Measurements from ENCODE around the gene TENM4. TPM values are rescaled to one million over a fixed set of nuclear protein-coding genes. Genes with fewer than 3 reads are reported as not detected.

TENM4 gene
- total RNA-seq, 2 experiments from 2014 or later: not detected

GRCh38 chr11:79066456-79067351 lies 374.1 kb downstream of the TENM4 start:
- POLR2A ChIA-PET: no interaction called here
- CTCF ChIA-PET: no interaction called here
- no peak overlapping the region for H3K27ac Mint-ChIP-seq
- H3K27me3 Mint-ChIP-seq (ENCODE audit: low read depth): peaks cover 7% of the 10 kb centered on the region
- DNase-seq: no peak
- H3K4me1 Mint-ChIP-seq (ENCODE audit: low read depth): no peaks in the 10 kb centered on the region
- no peaks in the 10 kb centered on the region for H3K36me3 Mint-ChIP-seq (ENCODE audit: low read depth)
- H3K4me3 Mint-ChIP-seq: no peak overlapping the region
- ATAC-seq: no peak
- no peaks in the 10 kb centered on the region for H3K9me3 Mint-ChIP-seq (ENCODE audit: insufficient read depth)

GRCh38 chr11:79062814-79063762 lies 377.7 kb downstream of the TENM4 start:
- Mint-ChIP-seq H3K36me3 (ENCODE audit: low read depth) (no peaks in the 10 kb centered on the region), H3K4me1 (ENCODE audit: low read depth) (no peaks in the 10 kb centered on the region), H3K27me3 (ENCODE audit: low read depth) (peaks cover 7% of the 10 kb centered on the region), H3K9me3 (ENCODE audit: insufficient read depth) (no peaks in the 10 kb centered on the region), H3K4me3 (no peak overlapping the region), H3K27ac (no peak overlapping the region)
- ChIA-PET POLR2A (no interaction called here), CTCF (no interaction called here)
- DNase-seq (no peak), ATAC-seq (no peak)

- H3K36me3 Mint-ChIP-seq (ENCODE audit: low read depth): no peaks in the 10 kb centered on the region
- no peaks in the 10 kb centered on the region for H3K4me1 Mint-ChIP-seq (ENCODE audit: low read depth)
- no peaks in the 10 kb centered on the region for H3K27me3 Mint-ChIP-seq (ENCODE audit: low read depth)
- no peak for DNase-seq
- H3K27ac Mint-ChIP-seq: no peak overlapping the region
- no peaks in the 10 kb centered on the region for H3K9me3 Mint-ChIP-seq (ENCODE audit: insufficient read depth)
- ChIA-PET POLR2A (interaction anchor here (0.6 kb wide), 1 partner anchor 431 kb away, joined by 3 read pairs; no protein-coding TSS in a partner anchor), CTCF (interaction anchor here (0.6 to 1.4 kb wide), 2 partner anchors 83 to 262 kb away, joined by 3 to 4 read pairs; no protein-coding TSS in a partner anchor)
- no peak for ATAC-seq
- H3K4me3 Mint-ChIP-seq: no peak overlapping the region
Observed at GRCh38 chr11:79060081-79060953, 380.5 kb downstream of the TENM4 start.

DNA sequence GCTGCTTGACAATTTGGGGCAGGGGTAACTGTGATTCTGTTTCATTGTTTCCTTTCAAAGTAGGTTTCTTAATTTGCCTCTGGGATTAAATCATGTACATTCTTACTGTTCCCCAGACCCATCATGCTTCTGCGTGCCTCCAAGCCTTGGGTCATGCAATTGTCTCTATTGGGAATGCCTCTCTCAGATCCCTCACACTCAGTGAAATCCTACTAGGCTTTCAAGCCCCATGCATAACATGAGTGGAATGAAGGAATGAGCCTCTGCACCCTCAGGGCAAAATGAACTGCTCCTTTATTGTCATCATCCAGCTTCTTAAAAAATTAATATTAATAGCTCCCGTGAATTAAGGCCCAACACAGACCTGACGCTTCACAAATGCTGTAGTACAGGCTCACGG lies 381.7 kb downstream of the TENM4 start:
- DNase-seq: no peak
- ChIA-PET CTCF (no interaction called here), POLR2A (no interaction called here)
- Mint-ChIP-seq H3K27ac (no peak overlapping the region), H3K9me3 (ENCODE audit: insufficient read depth) (no peaks in the 10 kb centered on the region), H3K36me3 (ENCODE audit: low read depth) (no peaks in the 10 kb centered on the region), H3K4me1 (ENCODE audit: low read depth) (no peaks in the 10 kb centered on the region), H3K27me3 (ENCODE audit: low read depth) (no peaks in the 10 kb centered on the region), H3K4me3 (no peak overlapping the region)
- ATAC-seq: no peak

DNA sequence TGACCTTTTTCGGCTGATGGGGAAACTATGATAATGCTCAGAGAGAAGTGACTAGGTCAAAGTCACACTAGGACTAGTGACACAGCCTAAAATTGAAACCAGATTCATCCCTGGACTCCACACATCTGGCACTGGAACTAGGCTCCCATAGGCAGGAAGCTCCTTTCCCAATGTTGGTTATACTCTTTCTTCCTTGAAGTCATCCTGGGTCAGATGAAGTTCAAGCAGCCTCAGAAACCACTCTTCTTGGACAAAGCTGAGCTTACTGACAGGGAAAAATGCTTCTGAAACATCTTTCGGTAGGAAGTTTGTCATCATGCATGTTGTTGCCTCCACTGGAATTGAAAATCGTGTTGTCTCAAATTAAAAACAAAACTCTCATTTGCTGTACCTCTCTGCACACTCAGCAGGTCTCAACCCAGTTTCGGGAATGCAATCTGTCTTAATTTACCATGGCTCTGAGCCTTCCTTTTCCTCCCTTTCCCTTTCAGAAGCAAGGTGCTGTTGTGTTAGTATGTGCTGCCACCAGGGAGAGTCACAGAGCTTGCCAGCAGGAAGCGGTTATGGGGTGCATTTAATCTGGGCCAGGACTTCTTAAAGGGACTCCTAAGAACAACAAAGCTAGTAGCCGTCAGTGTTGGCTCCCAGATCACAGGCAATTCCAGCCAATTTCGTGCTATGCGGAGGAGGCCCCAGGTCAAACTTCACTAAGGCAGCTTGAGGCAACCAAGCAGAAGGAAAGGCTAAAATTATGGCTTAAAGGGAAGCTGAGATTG lies 384.8 kb downstream of the TENM4 start:
- POLR2A ChIA-PET: no interaction called here
- H3K9me3 Mint-ChIP-seq (ENCODE audit: insufficient read depth): no peaks in the 10 kb centered on the region
- CTCF ChIA-PET: no interaction called here
- no peaks in the 10 kb centered on the region for H3K4me1 Mint-ChIP-seq (ENCODE audit: low read depth)
- H3K4me3 Mint-ChIP-seq: no peak overlapping the region
- ATAC-seq (no peak), DNase-seq (no peak)
- no peaks in the 10 kb centered on the region for H3K36me3 Mint-ChIP-seq (ENCODE audit: low read depth)
- H3K27ac Mint-ChIP-seq: no peak overlapping the region
- peaks cover 3% of the 10 kb centered on the region for H3K27me3 Mint-ChIP-seq (ENCODE audit: low read depth)

GRCh38 chr11:79054636-79055035 lies 386.2 kb downstream of the TENM4 start:
- Mint-ChIP-seq H3K27ac (no peak overlapping the region), H3K36me3 (ENCODE audit: low read depth) (no peaks in the 10 kb centered on the region), H3K4me3 (no peak overlapping the region)

DNA sequence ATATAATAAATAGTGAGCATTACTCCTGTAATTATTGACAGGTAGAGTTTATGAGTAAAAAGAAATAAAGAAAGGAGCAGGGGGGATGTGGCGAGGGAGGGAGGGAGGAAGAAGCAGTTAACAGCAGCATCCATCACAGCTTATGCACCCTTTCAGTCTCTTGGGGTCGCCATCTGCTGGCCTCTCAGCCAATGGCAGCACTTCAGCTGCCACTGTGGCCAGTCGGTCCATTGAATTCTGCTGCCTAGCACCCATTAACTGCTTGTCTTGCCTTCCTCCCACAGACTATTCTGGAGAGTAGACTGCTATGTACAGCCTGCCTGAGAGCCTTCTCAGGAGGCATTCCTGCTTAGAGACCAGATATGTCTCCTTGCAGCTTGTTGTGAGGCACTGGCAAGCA lies 388.3 kb downstream of the TENM4 start:
- DNase-seq: no peak
- H3K27ac Mint-ChIP-seq: no peak overlapping the region
- no peaks in the 10 kb centered on the region for H3K4me1 Mint-ChIP-seq (ENCODE audit: low read depth)
- no peaks in the 10 kb centered on the region for H3K36me3 Mint-ChIP-seq (ENCODE audit: low read depth)
- ATAC-seq: no peak
- H3K27me3 Mint-ChIP-seq (ENCODE audit: low read depth): peaks cover 3% of the 10 kb centered on the region
- ChIA-PET POLR2A (no interaction called here), CTCF (interaction anchor here (1.7 kb wide), 1 partner anchor 407 kb away, joined by 8 read pairs; no protein-coding TSS in a partner anchor)
- no peak overlapping the region for H3K4me3 Mint-ChIP-seq
- no peaks in the 10 kb centered on the region for H3K9me3 Mint-ChIP-seq (ENCODE audit: insufficient read depth)

More at GRCh38 chr11:79054636-79055035, 386.2 kb downstream of the TENM4 start:
- ChIA-PET CTCF (no interaction called here), POLR2A (no interaction called here)
- ATAC-seq (no peak), DNase-seq (no peak)
- Mint-ChIP-seq H3K4me1 (ENCODE audit: low read depth) (no peaks in the 10 kb centered on the region), H3K9me3 (ENCODE audit: insufficient read depth) (no peaks in the 10 kb centered on the region), H3K27me3 (ENCODE audit: low read depth) (peaks cover 3% of the 10 kb centered on the region)

DNA sequence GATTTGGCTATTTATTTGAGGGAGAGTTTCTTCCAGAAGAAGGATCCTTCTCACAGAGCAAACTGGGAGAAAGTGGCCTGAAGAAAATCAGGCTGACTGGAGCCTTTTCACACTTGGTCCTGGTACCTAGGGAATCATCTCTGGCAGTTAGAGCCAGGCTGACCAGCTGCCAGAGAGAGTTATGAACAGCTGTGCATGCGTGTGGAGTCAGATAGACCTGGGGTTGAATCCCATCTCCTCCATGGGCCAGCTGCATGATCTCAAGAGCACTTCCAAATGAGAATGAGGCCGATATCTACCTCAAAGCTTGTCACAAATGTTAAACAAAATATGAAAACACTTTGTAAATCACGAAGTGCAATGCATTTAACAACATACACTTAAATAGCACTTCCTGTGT lies 390.0 kb downstream of the TENM4 start:
- CTCF ChIA-PET: no interaction called here
- no peak overlapping the region for H3K27ac Mint-ChIP-seq
- POLR2A ChIA-PET: no interaction called here
- peaks cover 3% of the 10 kb centered on the region for H3K27me3 Mint-ChIP-seq (ENCODE audit: low read depth)
- H3K4me1 Mint-ChIP-seq (ENCODE audit: low read depth): no peaks in the 10 kb centered on the region
- no peak overlapping the region for H3K4me3 Mint-ChIP-seq
- H3K9me3 Mint-ChIP-seq (ENCODE audit: insufficient read depth): no peaks in the 10 kb centered on the region
- no peak for ATAC-seq
- H3K36me3 Mint-ChIP-seq (ENCODE audit: low read depth): no peaks in the 10 kb centered on the region
- no peak for DNase-seq

GRCh38 chr11:79049741-79050179 lies 391.1 kb downstream of the TENM4 start:
- DNase-seq (no peak), ATAC-seq (no peak)
- CTCF ChIA-PET: no interaction called here
- Mint-ChIP-seq H3K27ac (no peak overlapping the region), H3K9me3 (ENCODE audit: insufficient read depth) (no peaks in the 10 kb centered on the region), H3K36me3 (ENCODE audit: low read depth) (no peaks in the 10 kb centered on the region), H3K4me3 (no peak overlapping the region), H3K27me3 (ENCODE audit: low read depth) (peaks cover 3% of the 10 kb centered on the region), H3K4me1 (ENCODE audit: low read depth) (no peaks in the 10 kb centered on the region)
- POLR2A ChIA-PET: no interaction called here

DNA sequence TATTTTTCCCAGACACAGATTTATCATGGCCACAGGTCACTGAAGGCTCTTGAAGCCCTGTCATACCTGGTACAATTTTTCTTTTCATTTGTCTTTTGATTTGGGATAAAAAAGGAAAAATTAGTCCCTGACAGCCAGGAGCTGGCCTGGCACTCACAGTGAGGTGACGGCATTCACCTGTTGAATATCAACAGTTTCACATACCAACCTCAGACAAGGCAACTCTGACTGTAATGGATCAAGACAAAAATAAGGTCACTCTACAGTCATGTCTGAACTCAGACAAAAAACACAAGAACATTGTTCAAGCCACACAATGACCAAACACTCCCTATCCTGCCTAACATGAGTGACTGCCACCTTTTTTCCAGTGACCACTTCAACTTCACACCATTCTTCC lies 392.9 kb downstream of the TENM4 start:
- DNase-seq: no peak

DNA sequence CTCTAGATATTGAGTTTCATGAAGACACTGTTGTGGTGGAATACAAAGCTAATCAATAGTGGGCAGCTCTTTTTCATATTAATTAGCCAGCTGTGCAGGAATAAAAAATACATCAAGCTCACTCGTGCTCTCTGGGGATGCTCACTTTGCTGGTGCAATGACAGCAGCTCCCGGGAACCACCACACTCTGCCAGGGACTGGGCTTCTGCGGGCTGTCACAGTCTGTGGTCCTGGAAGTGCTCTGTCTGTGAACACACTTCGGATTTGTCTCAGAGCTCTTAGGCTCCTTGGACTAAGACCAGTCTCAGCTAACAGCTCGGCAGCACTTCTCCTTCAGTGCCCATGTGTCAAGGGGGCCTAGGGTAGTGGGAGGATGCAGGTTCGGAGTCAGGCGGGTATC lies 393.5 kb downstream of the TENM4 start:
- H3K36me3 Mint-ChIP-seq (ENCODE audit: low read depth): no peaks in the 10 kb centered on the region
- no peak overlapping the region for H3K27ac Mint-ChIP-seq
- CTCF ChIA-PET: no interaction called here
- POLR2A ChIA-PET: interaction anchor here (0.6 kb wide), 1 partner anchor 28 kb away, joined by 3 read pairs; no protein-coding TSS in a partner anchor
- H3K4me1 Mint-ChIP-seq (ENCODE audit: low read depth): no peaks in the 10 kb centered on the region
- peaks cover 3% of the 10 kb centered on the region for H3K27me3 Mint-ChIP-seq (ENCODE audit: low read depth)
- DNase-seq (no peak), ATAC-seq (no peak)
- H3K4me3 Mint-ChIP-seq: no peak overlapping the region
- H3K9me3 Mint-ChIP-seq (ENCODE audit: insufficient read depth): no peaks in the 10 kb centered on the region

More for the DNA sequence above, 392.9 kb downstream of the TENM4 start:
- Mint-ChIP-seq H3K4me3 (no peak overlapping the region), H3K36me3 (ENCODE audit: low read depth) (no peaks in the 10 kb centered on the region), H3K9me3 (ENCODE audit: insufficient read depth) (no peaks in the 10 kb centered on the region), H3K4me1 (ENCODE audit: low read depth) (no peaks in the 10 kb centered on the region), H3K27me3 (ENCODE audit: low read depth) (peaks cover 3% of the 10 kb centered on the region), H3K27ac (no peak overlapping the region)
- no peak for ATAC-seq
- POLR2A ChIA-PET: interaction anchor here (0.6 kb wide), 1 partner anchor 29 kb away, joined by 3 read pairs; no protein-coding TSS in a partner anchor
- CTCF ChIA-PET: no interaction called here

Data from activated CD8-positive, alpha-beta T cell treated with anti-CD3 and anti-CD28 coated beads, Interleukin-2, amount 10 ng/mL, durations not matched to agents 7 days and 5 days (primary cell).